ENCODE measurements around the gene ZMAT3. TPM values are rescaled to one million over a fixed set of nuclear protein-coding genes. Genes with fewer than 3 reads are reported as not detected.
"Not testable (repeated sequence)": the region's sequence is repeated elsewhere in the genome, so short reads cannot be mapped to it uniquely, and the experiment has no call there.

ZMAT3 gene
- total RNA-seq, 2 experiments from 2014 or later: 15.9 to 17.1 TPM

- Mint-ChIP-seq H3K4me1 (ENCODE audit: low read depth) (peaks cover 8% of the 10 kb centered on the region), H3K9me3 (ENCODE audit: insufficient read depth) (no peaks in the 10 kb centered on the region), H3K27ac (peak overlapping the region; percentile 83)
Measured at GRCh38 chr3:179037351-179037750, 34.3 kb downstream of the ZMAT3 start.

GRCh38 chr3:179036626-179037300 is 34.8 kb downstream of the ZMAT3 start:
- H3K4me1 Mint-ChIP-seq (ENCODE audit: low read depth): peaks cover 8% of the 10 kb centered on the region
- peaks cover 19% of the 10 kb centered on the region for H3K36me3 Mint-ChIP-seq (ENCODE audit: low read depth)
- DNase-seq: no peak
- ChIA-PET CTCF (interaction anchor here (1.2 to 2.4 kb wide), 5 partner anchors 9 to 34 kb away, joined by 4 to 8 read pairs (median 6); partner anchors contain the start of gene ZMAT3), POLR2A (interaction anchor here (1.4 kb wide), 1 partner anchor 111 kb away, joined by 3 read pairs; the partner anchor contains the start of gene PIK3CA)
- ATAC-seq: no peak
- H3K27ac Mint-ChIP-seq: peak overlapping the region; percentile 83
- H3K4me3 Mint-ChIP-seq: no peak overlapping the region
- no peaks in the 10 kb centered on the region for H3K27me3 Mint-ChIP-seq (ENCODE audit: low read depth)
- H3K9me3 Mint-ChIP-seq (ENCODE audit: insufficient read depth): no peaks in the 10 kb centered on the region

More at GRCh38 chr3:179037351-179037750, 34.3 kb downstream of the ZMAT3 start:
- Mint-ChIP-seq H3K36me3 (ENCODE audit: low read depth) (peaks cover 22% of the 10 kb centered on the region), H3K27me3 (ENCODE audit: low read depth) (no peaks in the 10 kb centered on the region), H3K4me3 (peak overlapping the region; percentile 12)
- CTCF ChIA-PET: interaction anchor here (1.2 to 2.4 kb wide), 6 partner anchors 9 to 144 kb away, joined by 3 to 8 read pairs (median 6); partner anchors contain the start of gene ZMAT3
- POLR2A ChIA-PET: interaction anchor here (1.2 to 1.4 kb wide), 2 partner anchors 34 to 111 kb away, joined by 3 to 5 read pairs; partner anchors contain the start of genes PIK3CA and ZMAT3
- DNase-seq: peak; percentile 64
- ATAC-seq: peak; percentile 96

GRCh38 chr3:179036226-179036625 is 35.4 kb downstream of the ZMAT3 start:
- ChIA-PET CTCF (interaction anchor here (2.4 kb wide), 1 partner anchor 21 kb away, joined by 8 read pairs; no protein-coding TSS in a partner anchor), POLR2A (interaction anchor here (1.4 kb wide), 1 partner anchor 112 kb away, joined by 3 read pairs; the partner anchor contains the start of gene PIK3CA)
- no peaks in the 10 kb centered on the region for H3K27me3 Mint-ChIP-seq (ENCODE audit: low read depth)
- H3K4me1 Mint-ChIP-seq (ENCODE audit: low read depth): peaks cover 9% of the 10 kb centered on the region
- H3K9me3 Mint-ChIP-seq (ENCODE audit: insufficient read depth): no peaks in the 10 kb centered on the region
- DNase-seq: no peak
- peaks cover 15% of the 10 kb centered on the region for H3K36me3 Mint-ChIP-seq (ENCODE audit: low read depth)
- no peak overlapping the region for H3K4me3 Mint-ChIP-seq
- no peak for ATAC-seq
- no peak overlapping the region for H3K27ac Mint-ChIP-seq

- no peak overlapping the region for H3K4me3 Mint-ChIP-seq
Measured at GRCh38 chr3:179035232-179035631, 36.4 kb downstream of the ZMAT3 start.

GRCh38 chr3:179033304-179033657 is 38.3 kb downstream of the ZMAT3 start:
- H3K27me3 Mint-ChIP-seq (ENCODE audit: low read depth); POLR2A ChIA-PET; H3K27ac Mint-ChIP-seq; DNase-seq; H3K4me3 Mint-ChIP-seq; CTCF ChIA-PET; H3K9me3 Mint-ChIP-seq (ENCODE audit: insufficient read depth); ATAC-seq: not testable (repeated sequence)
- Mint-ChIP-seq H3K36me3 (ENCODE audit: low read depth) (peaks cover 15% of the 10 kb centered on the region), H3K4me1 (ENCODE audit: low read depth) (peaks cover 13% of the 10 kb centered on the region)

More at GRCh38 chr3:179035232-179035631, 36.4 kb downstream of the ZMAT3 start:
- Mint-ChIP-seq H3K27me3 (ENCODE audit: low read depth) (no peaks in the 10 kb centered on the region), H3K9me3 (ENCODE audit: insufficient read depth) (no peaks in the 10 kb centered on the region), H3K27ac (no peak overlapping the region), H3K4me1 (ENCODE audit: low read depth) (peaks cover 8% of the 10 kb centered on the region), H3K36me3 (ENCODE audit: low read depth) (peaks cover 18% of the 10 kb centered on the region)
- CTCF ChIA-PET: no interaction called here
- POLR2A ChIA-PET: no interaction called here
- ATAC-seq (no peak), DNase-seq (no peak)

GRCh38 chr3:179032454-179033303 is 38.9 kb downstream of the ZMAT3 start:
- H3K9me3 Mint-ChIP-seq (ENCODE audit: insufficient read depth): not testable (repeated sequence)

GRCh38 chr3:179029096-179029495 is 42.5 kb downstream of the ZMAT3 start:
- Mint-ChIP-seq H3K27me3 (ENCODE audit: low read depth) (no peaks in the 10 kb centered on the region), H3K36me3 (ENCODE audit: low read depth) (peaks cover 18% of the 10 kb centered on the region), H3K4me1 (ENCODE audit: low read depth) (peaks cover 23% of the 10 kb centered on the region), H3K9me3 (ENCODE audit: insufficient read depth) (no peaks in the 10 kb centered on the region), H3K4me3 (no peak overlapping the region), H3K27ac (no peak overlapping the region)
- CTCF ChIA-PET: interaction anchor here (1.0 to 1.9 kb wide), 5 partner anchors 9 to 293 kb away, joined by 3 to 6 read pairs (median 4); no protein-coding TSS in a partner anchor
- DNase-seq (no peak), ATAC-seq (no peak)
- POLR2A ChIA-PET: no interaction called here

More at GRCh38 chr3:179032454-179033303, 38.9 kb downstream of the ZMAT3 start:
- CTCF ChIA-PET; H3K27ac Mint-ChIP-seq; DNase-seq; H3K4me3 Mint-ChIP-seq; ATAC-seq; H3K27me3 Mint-ChIP-seq (ENCODE audit: low read depth); POLR2A ChIA-PET: not testable (repeated sequence)
- Mint-ChIP-seq H3K36me3 (ENCODE audit: low read depth) (peaks cover 13% of the 10 kb centered on the region), H3K4me1 (ENCODE audit: low read depth) (peaks cover 18% of the 10 kb centered on the region)

GRCh38 chr3:179028408-179028807 is 43.2 kb downstream of the ZMAT3 start:
- Mint-ChIP-seq H3K9me3 (ENCODE audit: insufficient read depth) (no peaks in the 10 kb centered on the region), H3K4me3 (no peak overlapping the region), H3K27me3 (ENCODE audit: low read depth) (no peaks in the 10 kb centered on the region), H3K27ac (no peak overlapping the region), H3K36me3 (ENCODE audit: low read depth) (peaks cover 22% of the 10 kb centered on the region), H3K4me1 (ENCODE audit: low read depth) (peaks cover 19% of the 10 kb centered on the region)
- ChIA-PET POLR2A (no interaction called here), CTCF (interaction anchor here (1.0 to 1.9 kb wide), 6 partner anchors 9 to 293 kb away, joined by 3 to 6 read pairs (median 4); no protein-coding TSS in a partner anchor)
- DNase-seq (no peak), ATAC-seq (no peak)

- H3K27ac Mint-ChIP-seq: peak overlapping the region; percentile 74
- POLR2A ChIA-PET: no interaction called here
- CTCF ChIA-PET: interaction anchor here (0.8 to 2.4 kb wide), 8 partner anchors 9 to 294 kb away, joined by 3 to 10 read pairs (median 4); no protein-coding TSS in a partner anchor
- H3K27me3 Mint-ChIP-seq (ENCODE audit: low read depth): no peaks in the 10 kb centered on the region
- no peak for DNase-seq
- H3K9me3 Mint-ChIP-seq (ENCODE audit: insufficient read depth): no peaks in the 10 kb centered on the region
- no peak overlapping the region for H3K4me3 Mint-ChIP-seq
- H3K36me3 Mint-ChIP-seq (ENCODE audit: low read depth): peaks cover 20% of the 10 kb centered on the region
- ATAC-seq: peak; percentile 42
- peaks cover 19% of the 10 kb centered on the region for H3K4me1 Mint-ChIP-seq (ENCODE audit: low read depth)
Measured at GRCh38 chr3:179027326-179027900, 44.2 kb downstream of the ZMAT3 start.

GRCh38 chr3:179026636-179027035 is 45.0 kb downstream of the ZMAT3 start:
- ATAC-seq (no peak), DNase-seq (no peak)
- ChIA-PET CTCF (interaction anchor here (0.8 to 2.4 kb wide), 3 partner anchors 11 to 295 kb away, joined by 3 to 10 read pairs (median 4); no protein-coding TSS in a partner anchor), POLR2A (no interaction called here)
- Mint-ChIP-seq H3K4me3 (no peak overlapping the region), H3K36me3 (ENCODE audit: low read depth) (peaks cover 20% of the 10 kb centered on the region), H3K27me3 (ENCODE audit: low read depth) (no peaks in the 10 kb centered on the region), H3K27ac (no peak overlapping the region), H3K4me1 (ENCODE audit: low read depth) (peaks cover 21% of the 10 kb centered on the region), H3K9me3 (ENCODE audit: insufficient read depth) (no peaks in the 10 kb centered on the region)

GRCh38 chr3:179021119-179021903 is 50.3 kb downstream of the ZMAT3 start:
- Mint-ChIP-seq H3K4me1 (ENCODE audit: low read depth) (peaks cover 31% of the 10 kb centered on the region), H3K4me3 (peak overlapping the region; percentile 6), H3K36me3 (ENCODE audit: low read depth) (peaks cover 14% of the 10 kb centered on the region), H3K27me3 (ENCODE audit: low read depth) (no peaks in the 10 kb centered on the region), H3K9me3 (ENCODE audit: insufficient read depth) (no peaks in the 10 kb centered on the region), H3K27ac (no peak overlapping the region)
- ATAC-seq: peak; percentile 42
- POLR2A ChIA-PET: no interaction called here
- DNase-seq: no peak
- CTCF ChIA-PET: interaction anchor here (1.0 to 4.0 kb wide), 3 partner anchors 16 to 294 kb away, joined by 4 to 26 read pairs (median 18); partner anchors contain the start of gene ZMAT3
